OCI-LY7 (cell line): Measurements from ENCODE around the gene TMEM87A. TPM values are rescaled to one million over a fixed set of nuclear protein-coding genes. Genes with fewer than 3 reads are reported as not detected.

Experiments
- BruUV-seq: library from RNA; stranded (reverse); fragments of 400-500 nt; replicated peaks from 2 replicates; lab custom pipeline; 2021; lab: Mats Ljungman, UMichigan
- CTCF ChIA-PET: fragments of 300-600 bp; sonication (Branson Sonifier 250); formaldehyde crosslinking; loops from one replicate; lab custom pipeline; 2022; ENCODE audit warnings: antibody characterized with exemption; ENCODE audit not compliant: unreplicated experiment; lab: Charles Lee
- POLR2A ChIA-PET: fragments of 300-600 bp; sonication (Branson Sonifier 250); formaldehyde crosslinking; loops from one replicate; lab custom pipeline; 2022; ENCODE audit warnings: antibody characterized with exemption; lab: Charles Lee
- DNase-seq: peaks from one replicate; pipeline ENCODE4 v3.0.0-alpha.2; 2015; ENCODE audit warnings: low spot score
- H2AFZ ChIP-seq: fragments of 200-600 bp; sonication (generic), shearing (Covaris generic); 2 replicates; pipeline ENCODE4 v1.6.1; 2014; ENCODE audit warnings: mild to moderate bottlenecking, antibody characterized with exemption, low read length, moderate library complexity
- H3K27ac ChIP-seq: fragments of 200-600 bp; sonication (generic); 2 replicates; pipeline ENCODE4 v1.5.1; 2014; ENCODE audit warnings: mixed run types, low read depth, mild to moderate bottlenecking, moderate library complexity, low read length, inconsistent platforms; ENCODE audit not compliant: poor library complexity, severe bottlenecking
- H3K36me3 ChIP-seq: fragments of 200-600 bp; sonication (generic); 2 replicates; pipeline ENCODE4 v1.6.1; 2014; ENCODE audit warnings: mild to moderate bottlenecking, antibody characterized with exemption, low read length, moderate library complexity, mixed read lengths; ENCODE audit not compliant: insufficient read depth
- H3K4me1 ChIP-seq: fragments of 200-600 bp; sonication (generic); 2 replicates; pipeline ENCODE4 v1.5.1; 2014; ENCODE audit warnings: mild to moderate bottlenecking, low read length; ENCODE audit not compliant: insufficient read depth, poor library complexity, severe bottlenecking
- H3K4me2 ChIP-seq: fragments of 200-600 bp; sonication (generic); 2 replicates; pipeline ENCODE4 v1.6.1; 2014; ENCODE audit warnings: mild to moderate bottlenecking, low read length
- H3K4me3 ChIP-seq: fragments of 200-600 bp; sonication (generic); 2 replicates; pipeline ENCODE4 v1.5.1; 2014; ENCODE audit warnings: mild to moderate bottlenecking, low read depth, low read length; ENCODE audit not compliant: poor library complexity, severe bottlenecking
- H3K79me2 ChIP-seq: fragments of 200-600 bp; sonication (generic); 2 replicates; pipeline ENCODE4 v1.6.1; 2016; ENCODE audit warnings: low read depth, mild to moderate bottlenecking, low read length, moderate library complexity, mixed read lengths; ENCODE audit not compliant: insufficient read depth
- H3K9me2 ChIP-seq: fragments of 200-600 bp; sonication (generic); 2 replicates; pipeline ENCODE4 v1.6.1; 2016; ENCODE audit warnings: mild to moderate bottlenecking, low read length, mixed read lengths; ENCODE audit not compliant: insufficient read depth
- H3K9me3 ChIP-seq: fragments of 200-600 bp; sonication (generic); 2 replicates; pipeline ENCODE4 v1.6.1; 2014; ENCODE audit warnings: mild to moderate bottlenecking, mixed run types, low read length, mixed read lengths
- H4K20me1 ChIP-seq: fragments of 200-600 bp; sonication (generic); 2 replicates; pipeline ENCODE4 v1.6.1; 2014; ENCODE audit warnings: mild to moderate bottlenecking, antibody characterized with exemption, low read length, moderate library complexity, mixed read lengths; ENCODE audit not compliant: insufficient read depth
- EZH2phosphoT487 ChIP-seq: fragments of 200-600 bp; sonication (generic); IDR thresholded peaks from 2 replicates; pipeline ENCODE4 v1.6.1; 2018; ENCODE audit warnings: low read depth, borderline replicate concordance, mild to moderate bottlenecking, mixed run types, antibody characterized with exemption, low read length, moderate library complexity, mixed read lengths
- intact Hi-C: fragments of 100-400 bp; cut with micrococcal nuclease; formaldehyde crosslinking; loops from one replicate; pipeline ENCODE4 v1.10.0; 2022; ENCODE audit not compliant: unreplicated experiment
- total RNA-seq, 2 experiments: library from RNA; depleted of rRNA in 1 of 2; stranded (reverse); fragments of >200 nt in 1 of 2; shearing (Covaris generic) in 1 of 2; gene quantifications; 2 replicates each; pipeline ENCODE4 v1.2.3, GENCODE V29; 2014 to 2022
- TF ChIP-seq, protein P1 (sequence below): fragments of 200-600 bp; sonication (generic); conservative IDR thresholded peaks from 2 replicates; pipeline ENCODE4 v1.5.1; 2014; ENCODE audit warnings: mild to moderate bottlenecking, antibody characterized with exemption, low read length, moderate library complexity, mixed read lengths

The TMEM87A gene
- total RNA-seq, 2 experiments from 2014 or later, result 23.2 to 24.5 TPM

DNA sequence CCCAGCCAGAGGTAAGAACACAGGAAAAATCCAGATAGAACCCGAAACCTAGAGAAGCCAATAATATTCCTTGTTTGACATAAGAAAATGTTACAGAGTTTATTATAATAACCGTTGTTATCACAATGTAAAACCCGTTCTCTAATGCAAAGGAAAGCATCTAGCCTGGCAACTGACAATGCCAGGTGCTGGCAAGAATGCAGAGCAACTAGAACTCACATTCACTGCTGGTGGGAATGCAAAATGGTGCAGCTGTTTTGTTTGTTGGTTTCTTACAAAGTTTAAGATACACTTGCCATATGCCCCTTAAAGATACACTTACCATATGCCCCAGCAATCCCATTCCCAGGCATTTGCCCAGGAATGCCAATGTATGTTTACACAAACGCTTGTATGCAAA is 88.5 kb downstream of the TMEM87A start:
- no peaks in the 10 kb centered on the region for H4K20me1 ChIP-seq
- no TSS peak for BruUV-seq
- H2AFZ ChIP-seq, result no peak overlapping the region
- intact Hi-C loops, result no loop called here
- ChIA-PET POLR2A (interaction anchor here (0.5 to 0.7 kb wide), 3 partner anchors 98 to 1119 kb away, joined by 3 to 4 read pairs (median 4); no protein-coding TSS in a partner anchor), CTCF (no interaction called here)
- peaks cover 87% of the 10 kb centered on the region for H3K36me3 ChIP-seq
- H3K9me3 ChIP-seq, result no peaks in the 10 kb centered on the region
- H3K4me3 ChIP-seq, result no peak overlapping the region
- no peak for DNase-seq
- no peaks in the 10 kb centered on the region for H3K4me1 ChIP-seq
- no peak overlapping the region for H3K27ac ChIP-seq
- H3K4me2 ChIP-seq, result no peak overlapping the region
- H3K79me2 ChIP-seq, result no peaks in the 10 kb centered on the region
- no peaks in the 10 kb centered on the region for H3K9me2 ChIP-seq
- no peak for TF ChIP-seq EZH2phosphoT487
- TF ChIP-seq, protein P1, sequence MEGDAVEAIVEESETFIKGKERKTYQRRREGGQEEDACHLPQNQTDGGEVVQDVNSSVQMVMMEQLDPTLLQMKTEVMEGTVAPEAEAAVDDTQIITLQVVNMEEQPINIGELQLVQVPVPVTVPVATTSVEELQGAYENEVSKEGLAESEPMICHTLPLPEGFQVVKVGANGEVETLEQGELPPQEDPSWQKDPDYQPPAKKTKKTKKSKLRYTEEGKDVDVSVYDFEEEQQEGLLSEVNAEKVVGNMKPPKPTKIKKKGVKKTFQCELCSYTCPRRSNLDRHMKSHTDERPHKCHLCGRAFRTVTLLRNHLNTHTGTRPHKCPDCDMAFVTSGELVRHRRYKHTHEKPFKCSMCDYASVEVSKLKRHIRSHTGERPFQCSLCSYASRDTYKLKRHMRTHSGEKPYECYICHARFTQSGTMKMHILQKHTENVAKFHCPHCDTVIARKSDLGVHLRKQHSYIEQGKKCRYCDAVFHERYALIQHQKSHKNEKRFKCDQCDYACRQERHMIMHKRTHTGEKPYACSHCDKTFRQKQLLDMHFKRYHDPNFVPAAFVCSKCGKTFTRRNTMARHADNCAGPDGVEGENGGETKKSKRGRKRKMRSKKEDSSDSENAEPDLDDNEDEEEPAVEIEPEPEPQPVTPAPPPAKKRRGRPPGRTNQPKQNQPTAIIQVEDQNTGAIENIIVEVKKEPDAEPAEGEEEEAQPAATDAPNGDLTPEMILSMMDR, result no peak

DNA sequence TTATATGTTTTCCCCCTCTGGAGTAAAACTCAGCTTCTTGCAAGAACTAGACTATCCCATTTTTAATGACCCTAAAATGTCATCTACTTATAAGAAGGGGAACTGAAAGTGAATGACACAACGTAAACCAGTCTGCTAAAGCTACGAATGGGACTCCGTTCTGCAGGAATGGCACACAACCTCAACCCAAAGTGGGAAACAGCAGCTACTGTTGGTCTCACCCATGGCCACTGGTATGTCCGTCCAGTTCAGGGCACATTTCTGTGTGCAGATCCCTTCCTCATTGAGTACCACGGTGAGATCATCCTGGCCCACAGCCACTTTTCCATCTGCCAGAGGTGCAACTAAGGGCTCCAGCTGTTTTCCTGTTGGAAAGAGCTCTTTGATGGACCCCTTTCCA is 88.9 kb downstream of the TMEM87A start:
- Histone ChIP-seq H3K79me2 (no peaks in the 10 kb centered on the region), H2AFZ (no peak overlapping the region), H3K27ac (no peak overlapping the region), H4K20me1 (no peaks in the 10 kb centered on the region), H3K4me3 (no peak overlapping the region), H3K9me3 (no peaks in the 10 kb centered on the region), H3K36me3 (peaks cover 88% of the 10 kb centered on the region), H3K4me1 (no peaks in the 10 kb centered on the region), H3K9me2 (no peaks in the 10 kb centered on the region), H3K4me2 (no peak overlapping the region)
- POLR2A ChIA-PET, result interaction anchor here (0.5 to 1.0 kb wide), 4 partner anchors 10 to 1118 kb away, joined by 3 to 8 read pairs (median 4); no protein-coding TSS in a partner anchor
- intact Hi-C loops, result no loop called here
- TF ChIP-seq, protein P1, result no peak
- no peak for TF ChIP-seq EZH2phosphoT487
- BruUV-seq, result no TSS peak
- CTCF ChIA-PET, result no interaction called here
- no peak for DNase-seq

DNA sequence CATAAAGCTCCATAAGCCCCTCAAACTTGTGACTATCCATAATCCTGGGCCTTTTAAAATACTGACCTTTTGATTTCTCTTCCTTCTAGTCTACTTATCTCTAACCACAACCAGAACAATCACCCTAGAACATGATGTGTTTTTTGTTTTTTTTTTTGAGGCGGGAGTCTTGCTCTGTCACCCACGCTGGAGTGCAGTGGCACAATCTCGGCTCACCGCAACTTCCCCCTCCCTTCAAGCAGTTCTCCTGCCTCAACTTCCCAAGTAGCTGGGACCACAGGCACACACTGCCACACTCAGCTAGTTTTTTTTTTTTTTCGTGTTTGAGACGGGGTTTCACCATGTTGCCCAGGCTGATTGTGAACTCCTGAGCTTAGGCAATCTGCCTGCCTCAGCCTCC is 90.3 kb downstream of the TMEM87A start:
- no peaks in the 10 kb centered on the region for H3K4me1 ChIP-seq
- BruUV-seq, result no TSS peak
- DNase-seq, result no peak

More for the DNA sequence above, 90.3 kb downstream of the TMEM87A start:
- no peaks in the 10 kb centered on the region for H4K20me1 ChIP-seq
- H3K27ac ChIP-seq, result no peak overlapping the region
- peaks cover 86% of the 10 kb centered on the region for H3K36me3 ChIP-seq
- no peak overlapping the region for H2AFZ ChIP-seq
- intact Hi-C loops, result no loop called here
- ChIA-PET CTCF (no interaction called here), POLR2A (no interaction called here)
- no peaks in the 10 kb centered on the region for H3K79me2 ChIP-seq
- no peaks in the 10 kb centered on the region for H3K9me3 ChIP-seq
- H3K4me3 ChIP-seq, result no peak overlapping the region
- H3K4me2 ChIP-seq, result no peak overlapping the region
- TF ChIP-seq, protein P1, result no peak
- no peak for TF ChIP-seq EZH2phosphoT487
- H3K9me2 ChIP-seq, result no peaks in the 10 kb centered on the region
